Esophagus squamous epithelium (tissue), 4 donors: ENCODE measurements around the gene ZNF792.

Source experiments
- POLR2A ChIP-seq, 4 donors: fragments of 450-650 bp; IDR thresholded peaks; one replicate each; pipeline ENCODE4 v1.6.1; 2017; ENCODE audit warnings: antibody characterized with exemption in 4 of 4, mild to moderate bottlenecking in 4 of 4, moderate library complexity in 3 of 4
- TF ChIP-seq, protein P1 (sequence below), 6 experiments: fragments of 450-650 bp in 4 of 6; fragments of 200-600 bp in 2 of 6; sonication (generic) in 2 of 6; IDR thresholded peaks; one replicate each; pipeline ENCODE4 v1.5.1; 2016 to 2019; ENCODE audit warnings: antibody characterized with exemption in 6 of 6, mild to moderate bottlenecking in 4 of 6, moderate library complexity in 4 of 6

DNA sequence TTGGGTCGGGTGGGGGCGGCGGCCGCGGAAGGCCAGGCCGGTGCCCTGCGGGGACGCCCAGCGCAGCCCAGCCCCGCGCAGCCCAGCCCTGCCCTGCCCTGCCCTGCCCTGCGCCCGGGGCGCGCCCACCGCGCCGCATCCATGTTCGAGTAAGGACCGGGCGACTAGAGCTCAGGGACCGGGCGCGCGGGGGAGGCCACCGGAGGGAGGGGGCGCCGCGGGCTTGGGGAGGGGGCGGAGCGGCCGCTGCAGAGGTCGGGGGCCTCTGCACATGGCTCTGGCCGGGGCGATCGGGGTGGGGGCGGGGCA, 36.3 kb upstream of the ZNF792 start:
- TF ChIP-seq, protein P1, sequence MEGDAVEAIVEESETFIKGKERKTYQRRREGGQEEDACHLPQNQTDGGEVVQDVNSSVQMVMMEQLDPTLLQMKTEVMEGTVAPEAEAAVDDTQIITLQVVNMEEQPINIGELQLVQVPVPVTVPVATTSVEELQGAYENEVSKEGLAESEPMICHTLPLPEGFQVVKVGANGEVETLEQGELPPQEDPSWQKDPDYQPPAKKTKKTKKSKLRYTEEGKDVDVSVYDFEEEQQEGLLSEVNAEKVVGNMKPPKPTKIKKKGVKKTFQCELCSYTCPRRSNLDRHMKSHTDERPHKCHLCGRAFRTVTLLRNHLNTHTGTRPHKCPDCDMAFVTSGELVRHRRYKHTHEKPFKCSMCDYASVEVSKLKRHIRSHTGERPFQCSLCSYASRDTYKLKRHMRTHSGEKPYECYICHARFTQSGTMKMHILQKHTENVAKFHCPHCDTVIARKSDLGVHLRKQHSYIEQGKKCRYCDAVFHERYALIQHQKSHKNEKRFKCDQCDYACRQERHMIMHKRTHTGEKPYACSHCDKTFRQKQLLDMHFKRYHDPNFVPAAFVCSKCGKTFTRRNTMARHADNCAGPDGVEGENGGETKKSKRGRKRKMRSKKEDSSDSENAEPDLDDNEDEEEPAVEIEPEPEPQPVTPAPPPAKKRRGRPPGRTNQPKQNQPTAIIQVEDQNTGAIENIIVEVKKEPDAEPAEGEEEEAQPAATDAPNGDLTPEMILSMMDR (IDR thresholded peaks at IDR 0.05) = no peak
- TF ChIP-seq POLR2A (IDR thresholded peaks at IDR 0.05) = peak in 1 of 4 donors; percentile 69
